Nephron (organoid): ENCODE results near the gene C2CD3.

Experiments used
- H3K27ac Mint-ChIP-seq, 3 experiments: 2 replicates each; pipeline ENCODE4 v1.8.0; 2020; ENCODE audit warnings: mixed read lengths in 3 of 3, mild to moderate bottlenecking in 2 of 3, moderate library complexity in 1 of 3
- H3K27me3 Mint-ChIP-seq: 2 replicates; pipeline ENCODE4 v1.8.0; 2021; ENCODE audit warnings: low read depth, mild to moderate bottlenecking, moderate library complexity, mixed read lengths
- H3K36me3 Mint-ChIP-seq: 2 replicates; pipeline ENCODE4 v1.8.0; 2020; ENCODE audit warnings: low read depth, mixed read lengths
- H3K4me1 Mint-ChIP-seq: 2 replicates; pipeline ENCODE4 v1.8.0; 2020; ENCODE audit warnings: mixed read lengths
- H3K4me3 Mint-ChIP-seq, 3 experiments: 2 replicates each; pipeline ENCODE4 v1.8.0; 2020; ENCODE audit warnings: mild to moderate bottlenecking in 3 of 3, mixed read lengths in 3 of 3, moderate library complexity in 2 of 3
- H3K9me3 Mint-ChIP-seq: 2 replicates; pipeline ENCODE4 v1.8.0; 2020; ENCODE audit warnings: mixed read lengths
- TF ChIP-seq, protein P1 (sequence below), 3 experiments: fragments of 200-600 bp; sonication (generic); IDR thresholded peaks; one replicate each; pipeline ENCODE4 v1.5.0; 2021; ENCODE audit warnings: antibody characterized with exemption in 3 of 3; ENCODE audit not compliant: unreplicated experiment in 3 of 3

C2CD3 gene

GRCh38 chr11:74185285-74185684, 14.5 kb upstream of the C2CD3 start:
- Mint-ChIP-seq H3K9me3 (no peaks in the 10 kb centered on the region), H3K27me3 (no peaks in the 10 kb centered on the region), H3K4me1 (no peaks in the 10 kb centered on the region), H3K27ac (no peak overlapping the region), H3K4me3 (no peak overlapping the region), H3K36me3 (peaks cover 22% of the 10 kb centered on the region)
- TF ChIP-seq, protein P1, sequence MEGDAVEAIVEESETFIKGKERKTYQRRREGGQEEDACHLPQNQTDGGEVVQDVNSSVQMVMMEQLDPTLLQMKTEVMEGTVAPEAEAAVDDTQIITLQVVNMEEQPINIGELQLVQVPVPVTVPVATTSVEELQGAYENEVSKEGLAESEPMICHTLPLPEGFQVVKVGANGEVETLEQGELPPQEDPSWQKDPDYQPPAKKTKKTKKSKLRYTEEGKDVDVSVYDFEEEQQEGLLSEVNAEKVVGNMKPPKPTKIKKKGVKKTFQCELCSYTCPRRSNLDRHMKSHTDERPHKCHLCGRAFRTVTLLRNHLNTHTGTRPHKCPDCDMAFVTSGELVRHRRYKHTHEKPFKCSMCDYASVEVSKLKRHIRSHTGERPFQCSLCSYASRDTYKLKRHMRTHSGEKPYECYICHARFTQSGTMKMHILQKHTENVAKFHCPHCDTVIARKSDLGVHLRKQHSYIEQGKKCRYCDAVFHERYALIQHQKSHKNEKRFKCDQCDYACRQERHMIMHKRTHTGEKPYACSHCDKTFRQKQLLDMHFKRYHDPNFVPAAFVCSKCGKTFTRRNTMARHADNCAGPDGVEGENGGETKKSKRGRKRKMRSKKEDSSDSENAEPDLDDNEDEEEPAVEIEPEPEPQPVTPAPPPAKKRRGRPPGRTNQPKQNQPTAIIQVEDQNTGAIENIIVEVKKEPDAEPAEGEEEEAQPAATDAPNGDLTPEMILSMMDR (IDR thresholded peaks at IDR 0.05; ENCODE audit: unreplicated experiment in 3 of 3) = no peak

- Mint-ChIP-seq H3K4me3 (no peak overlapping the region), H3K27ac (no peak overlapping the region)
These were observed 11.8 kb upstream of the C2CD3 start for GRCh38 chr11:74182635-74183034.

DNA sequence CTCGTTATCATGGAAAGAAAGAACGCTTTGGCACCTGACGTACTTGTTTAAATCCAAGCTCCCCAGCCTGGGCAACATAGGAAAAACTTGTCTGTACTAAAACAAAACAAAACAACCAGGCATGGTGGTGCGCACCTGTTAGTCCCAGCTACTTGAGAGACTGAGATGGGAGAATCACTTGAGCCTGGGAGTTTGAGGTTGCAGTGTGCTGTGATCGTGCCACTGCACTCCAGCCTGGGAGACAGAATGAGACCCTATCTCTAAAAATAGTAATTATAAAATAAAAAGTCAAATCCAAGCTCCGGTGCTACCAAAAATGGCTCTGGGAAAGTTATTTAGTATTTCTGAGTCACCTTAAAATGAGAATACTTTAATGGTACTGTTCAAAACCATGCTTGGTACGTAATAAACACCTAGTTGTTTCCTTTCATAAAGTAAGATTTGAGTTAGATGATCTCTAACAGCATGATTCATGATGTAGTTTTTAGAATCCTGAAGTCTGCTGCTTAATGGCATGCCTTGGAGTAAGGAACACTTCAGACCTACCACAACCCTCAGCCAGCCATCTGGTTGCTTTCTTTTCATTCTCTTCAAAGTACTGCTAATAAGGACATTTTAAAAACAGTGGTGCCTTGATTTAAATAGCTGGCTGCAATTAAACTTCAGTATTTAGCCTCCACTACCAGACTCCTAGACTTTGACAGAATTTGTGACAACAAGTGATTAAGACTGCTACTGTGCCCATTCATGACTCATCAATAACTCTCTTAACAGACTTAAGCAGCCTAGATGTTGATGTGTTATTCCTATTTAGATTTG, 8.6 kb upstream of the C2CD3 start:
- H3K4me3 Mint-ChIP-seq = no peak overlapping the region
- peaks cover 2% of the 10 kb centered on the region for H3K36me3 Mint-ChIP-seq
- TF ChIP-seq, protein P1 (IDR thresholded peaks at IDR 0.05; ENCODE audit: unreplicated experiment in 3 of 3) = no peak
- H3K9me3 Mint-ChIP-seq = no peaks in the 10 kb centered on the region
- H3K27me3 Mint-ChIP-seq = no peaks in the 10 kb centered on the region
- peaks cover 2% of the 10 kb centered on the region for H3K4me1 Mint-ChIP-seq
- no peak overlapping the region for H3K27ac Mint-ChIP-seq

More at GRCh38 chr11:74182635-74183034, 11.8 kb upstream of the C2CD3 start:
- TF ChIP-seq, protein P1 (IDR thresholded peaks at IDR 0.05; ENCODE audit: unreplicated experiment in 3 of 3) = no peak
- Mint-ChIP-seq H3K36me3 (peaks cover 5% of the 10 kb centered on the region), H3K27me3 (no peaks in the 10 kb centered on the region), H3K9me3 (no peaks in the 10 kb centered on the region), H3K4me1 (no peaks in the 10 kb centered on the region)

DNA sequence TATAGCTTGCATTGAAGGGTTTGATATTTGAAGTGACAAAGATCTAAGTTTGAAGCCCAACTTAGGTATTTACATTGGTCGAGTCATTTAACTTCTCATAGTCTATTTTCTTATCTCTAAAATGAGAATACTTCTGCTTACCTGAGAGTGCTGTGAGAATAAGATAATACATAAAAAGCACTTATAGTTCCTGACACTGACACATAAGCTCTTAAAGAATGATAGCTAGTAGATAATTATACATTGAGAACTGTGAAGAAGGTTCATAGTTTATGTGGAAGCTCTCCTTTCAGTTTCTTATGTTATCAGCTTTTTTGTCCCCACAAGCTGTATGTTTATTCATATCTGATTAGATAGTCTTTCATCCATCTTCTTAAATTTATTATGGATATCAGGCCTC, 5.1 kb upstream of the C2CD3 start:
- peaks cover 6% of the 10 kb centered on the region for H3K4me1 Mint-ChIP-seq
- H3K9me3 Mint-ChIP-seq = no peaks in the 10 kb centered on the region
- H3K4me3 Mint-ChIP-seq = no peak overlapping the region
- no peak overlapping the region for H3K27ac Mint-ChIP-seq
- H3K36me3 Mint-ChIP-seq = peaks cover 4% of the 10 kb centered on the region
- TF ChIP-seq, protein P1 (IDR thresholded peaks at IDR 0.05; ENCODE audit: unreplicated experiment in 3 of 3) = no peak
- no peaks in the 10 kb centered on the region for H3K27me3 Mint-ChIP-seq

GRCh38 chr11:74171997-74172396, 1.2 kb upstream of the C2CD3 start:
- Mint-ChIP-seq H3K36me3 (peaks cover 4% of the 10 kb centered on the region), H3K27ac (no peak overlapping the region), H3K4me3 (no peak overlapping the region), H3K9me3 (no peaks in the 10 kb centered on the region), H3K27me3 (no peaks in the 10 kb centered on the region), H3K4me1 (peaks cover 6% of the 10 kb centered on the region)
- TF ChIP-seq, protein P1 (IDR thresholded peaks at IDR 0.05; ENCODE audit: unreplicated experiment in 3 of 3) = no peak

DNA sequence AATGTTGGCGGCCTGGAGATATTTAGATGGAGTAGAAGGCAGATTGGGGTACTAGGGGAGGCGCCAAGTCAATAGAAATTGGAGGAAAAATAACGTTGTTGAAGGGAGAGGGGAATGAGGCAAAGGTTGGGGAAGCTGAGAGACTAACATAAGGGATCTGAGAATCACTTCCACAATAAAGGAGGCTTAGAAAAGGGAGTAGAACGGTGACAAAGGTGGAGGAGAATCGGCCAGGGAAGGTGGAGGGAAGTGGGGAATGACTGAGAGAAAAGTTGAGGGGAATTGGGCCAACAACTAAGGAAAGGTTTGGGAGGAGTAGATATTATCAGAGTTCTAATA, 797 bp upstream of the C2CD3 start:
- peaks cover 7% of the 10 kb centered on the region for H3K36me3 Mint-ChIP-seq
- TF ChIP-seq, protein P1 (IDR thresholded peaks at IDR 0.05; ENCODE audit: unreplicated experiment in 3 of 3) = no peak
- H3K4me3 Mint-ChIP-seq = no peak overlapping the region

More for the DNA sequence above, 797 bp upstream of the C2CD3 start:
- no peaks in the 10 kb centered on the region for H3K27me3 Mint-ChIP-seq
- peaks cover 6% of the 10 kb centered on the region for H3K4me1 Mint-ChIP-seq
- H3K27ac Mint-ChIP-seq = no peak overlapping the region
- no peaks in the 10 kb centered on the region for H3K9me3 Mint-ChIP-seq
